Kidney (tissue), 14 donors: ENCODE results near the gene TMEM223. TPM values are rescaled to one million over a fixed set of nuclear protein-coding genes. Genes with fewer than 3 reads are reported as not detected.
A peak's percentile ranks its signal among the peaks of the same experiment; 100 is the strongest.

Experiments used
- DNase-seq, 5 donors: peaks; one replicate each; pipeline ENCODE4 v3.0.0-alpha.2; 2013 to 2020
- FAIRE-seq: peaks from 2 replicates; lab custom pipeline; 2012; peaks lifted over from hg19 to GRCh38; lab: Jason Lieb, UNC
- H3K27ac ChIP-seq, 2 donors: one replicate each; pipeline ENCODE4 v1.7.0; 2013; ENCODE audit warnings: low read depth in 2 of 2, low read length in 2 of 2, inconsistent platforms in 1 of 2
- H3K27me3 ChIP-seq: one replicate; pipeline ENCODE4 v1.7.1; 2013; ENCODE audit warnings: low read length, inconsistent platforms; ENCODE audit not compliant: control insufficient read depth, insufficient read depth
- H3K36me3 ChIP-seq, 3 donors: one replicate each; pipeline versions ENCODE4 v1.7.0 to v1.7.1; 2013; ENCODE audit warnings: low read length in 3 of 3, control low read depth in 1 of 3, inconsistent platforms in 1 of 3; ENCODE audit not compliant: insufficient read depth in 3 of 3, control insufficient read depth in 2 of 3
- H3K4me1 ChIP-seq, 3 donors: one replicate each; pipeline versions ENCODE4 v1.7.0 to v1.7.1; 2013; ENCODE audit warnings: low read length in 3 of 3, inconsistent platforms in 1 of 3, low read depth in 1 of 3; ENCODE audit not compliant: control insufficient read depth in 2 of 3, insufficient read depth in 2 of 3
- H3K4me3 ChIP-seq, 3 donors: one replicate each; pipeline versions ENCODE4 v1.7.0 to v1.8.1; 2013; ENCODE audit warnings: low read length in 3 of 3, control low read depth in 1 of 3, inconsistent platforms in 1 of 3
- H3K9ac ChIP-seq, 3 donors: one replicate each; pipeline versions ENCODE4 v1.7.0 to v1.7.1; 2013; ENCODE audit warnings: low read length in 3 of 3, control low read depth in 1 of 3, inconsistent platforms in 1 of 3
- H3K9me3 ChIP-seq, 3 donors: one replicate each; pipeline versions ENCODE4 v1.7.0 to v1.7.1; 2013; ENCODE audit warnings: low read length in 3 of 3, control low read depth in 1 of 3, inconsistent platforms in 1 of 3; ENCODE audit not compliant: control insufficient read depth in 2 of 3, insufficient read depth in 1 of 3
- intact Hi-C: fragments of 100-400 bp; cut with DNase I; formaldehyde crosslinking; loops from one replicate; pipeline ENCODE4 v1.11.1; 2022
- polyA plus RNA-seq: library from polyadenylated mRNA; stranded (reverse); fragments of 350-450 nt; fragmentation: Illumina TruSeq; extraction: RNeasy Lipid Tissue Mini Kit (QIAGEN cat#74804); gene quantifications from one replicate; pipeline ENCODE4 v1.2.3, GENCODE V29; 2014; ENCODE audit warnings: low read depth, low replicate concordance; ENCODE audit not compliant: insufficient read depth
- total RNA-seq: library from RNA; stranded (reverse); fragmentation: NEBNext Ultra II Directional; extraction: Animal tissue kit (Norgen Biotek cat#: 25700); gene quantifications from one replicate; pipeline ENCODE4 v1.2.1, GENCODE V29; 2021
- TF ChIP-seq, protein P1 (sequence below): IDR thresholded peaks from 3 replicates; pipeline ENCODE4 v1.5.1; 2012; ENCODE audit warnings: mild to moderate bottlenecking, moderate library complexity, borderline replicate concordance; ENCODE audit not compliant: insufficient read depth; ENCODE audit errors: extremely low read depth
- donor health status: control.
- donor health status: control.
- donor health status: control.
- donor health status: control.
- donor health status: control.
- donor health status: DM: yes; HTN: yes; CAD: no.
- donor health status: Normal renal cell carcinoma (clear cell type).

The TMEM223 gene
- total and polyA plus RNA-seq, 2 donors from 2014 or later, result 16.5 to 34.9 TPM

DNA sequence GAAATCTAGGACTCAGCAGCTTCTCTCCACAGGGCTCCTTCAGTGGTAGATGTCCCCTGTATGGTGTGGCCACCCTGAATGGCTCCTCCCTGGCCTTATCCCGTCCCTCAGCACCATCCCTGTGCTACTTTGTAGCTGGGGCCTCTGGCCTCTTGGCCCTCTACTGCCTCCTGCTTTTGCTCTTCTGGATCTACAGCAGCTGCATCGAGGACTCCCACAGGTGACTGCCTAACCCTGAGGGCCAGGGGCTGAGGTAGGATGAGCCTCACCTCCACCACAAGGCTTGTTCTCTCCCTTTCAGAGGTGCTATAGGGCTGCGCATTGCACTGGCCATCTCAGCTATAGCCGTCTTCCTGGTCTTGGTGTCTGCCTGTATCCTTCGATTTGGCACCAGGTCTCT, 2.8 kb downstream of the TMEM223 start:
- Histone ChIP-seq H3K9me3 (no peaks in the 10 kb centered on the region), H3K36me3 (peaks cover 0 to 18% (median 7%) of the 10 kb centered on the region in 3 donors), H3K4me1 (peaks cover 4 to 26% (median 24%) of the 10 kb centered on the region in 3 donors), H3K27ac (no peak overlapping the region), H3K27me3 (no peaks in the 10 kb centered on the region), H3K9ac (peak overlapping the region in 2 of 3 donors; percentile 9 to 46), H3K4me3 (no peak overlapping the region)
- FAIRE-seq (no peak), DNase-seq (peak in 1 of 5 donors; percentile 39)
- TF ChIP-seq, protein P1, sequence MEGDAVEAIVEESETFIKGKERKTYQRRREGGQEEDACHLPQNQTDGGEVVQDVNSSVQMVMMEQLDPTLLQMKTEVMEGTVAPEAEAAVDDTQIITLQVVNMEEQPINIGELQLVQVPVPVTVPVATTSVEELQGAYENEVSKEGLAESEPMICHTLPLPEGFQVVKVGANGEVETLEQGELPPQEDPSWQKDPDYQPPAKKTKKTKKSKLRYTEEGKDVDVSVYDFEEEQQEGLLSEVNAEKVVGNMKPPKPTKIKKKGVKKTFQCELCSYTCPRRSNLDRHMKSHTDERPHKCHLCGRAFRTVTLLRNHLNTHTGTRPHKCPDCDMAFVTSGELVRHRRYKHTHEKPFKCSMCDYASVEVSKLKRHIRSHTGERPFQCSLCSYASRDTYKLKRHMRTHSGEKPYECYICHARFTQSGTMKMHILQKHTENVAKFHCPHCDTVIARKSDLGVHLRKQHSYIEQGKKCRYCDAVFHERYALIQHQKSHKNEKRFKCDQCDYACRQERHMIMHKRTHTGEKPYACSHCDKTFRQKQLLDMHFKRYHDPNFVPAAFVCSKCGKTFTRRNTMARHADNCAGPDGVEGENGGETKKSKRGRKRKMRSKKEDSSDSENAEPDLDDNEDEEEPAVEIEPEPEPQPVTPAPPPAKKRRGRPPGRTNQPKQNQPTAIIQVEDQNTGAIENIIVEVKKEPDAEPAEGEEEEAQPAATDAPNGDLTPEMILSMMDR, result no peak
- intact Hi-C loops, result loop anchor here (10.0 kb wide), 1 partner anchor 76 kb away; no protein-coding TSS in a partner anchor

DNA sequence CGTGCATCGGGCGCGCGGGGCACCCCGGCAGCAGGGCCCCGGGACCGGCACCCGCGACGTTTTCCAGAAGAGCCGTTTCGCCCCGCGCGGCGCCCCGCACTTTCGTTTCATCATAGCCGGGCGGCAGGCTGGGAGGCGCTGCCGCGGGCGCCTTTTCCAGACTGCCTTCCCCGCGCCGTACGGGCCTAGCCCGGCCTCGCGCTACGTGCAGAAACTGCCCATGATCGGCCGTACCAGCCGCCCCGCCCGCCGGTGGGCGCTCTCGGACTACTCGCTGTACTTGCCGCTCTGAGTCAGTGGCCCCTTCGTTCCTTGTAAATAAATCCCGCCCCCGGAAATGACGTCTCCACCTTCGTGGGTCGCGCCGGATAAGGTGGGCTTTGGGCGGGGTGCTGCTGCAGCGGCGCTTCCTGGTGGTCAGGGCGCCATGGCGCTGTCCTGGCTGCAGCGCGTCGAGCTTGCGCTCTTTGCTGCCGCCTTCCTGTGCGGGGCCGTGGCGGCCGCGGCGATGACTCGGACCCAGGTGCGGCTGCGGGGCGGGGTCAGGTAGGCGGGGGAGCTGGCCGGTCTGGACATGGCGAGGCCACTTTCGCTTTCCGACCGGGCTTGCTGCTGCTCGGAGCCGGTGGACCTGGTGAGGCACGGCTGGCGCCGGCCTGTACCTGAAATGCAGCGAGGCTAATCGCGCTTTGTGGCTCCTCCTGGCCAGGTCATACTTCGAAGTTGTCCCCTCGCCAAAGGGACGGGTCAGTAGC, 4.6 kb downstream of the TMEM223 start, which contains the start of gene TMEM179B:
TMEM179B (plus strand) TSS at position 398 of the 755 bp plus-strand sequence; CDS start at position 428, 30 bp downstream.
- Histone ChIP-seq H3K4me1 (peaks cover 4 to 22% (median 19%) of the 10 kb centered on the region in 3 donors), H3K9me3 (no peaks in the 10 kb centered on the region), H3K27me3 (no peaks in the 10 kb centered on the region), H3K4me3 (peak within 1 kb of the TSS; percentile 94 to 100 (median 99)), H3K36me3 (peaks cover 0 to 13% (median 11%) of the 10 kb centered on the region in 3 donors), H3K27ac (peak within 1 kb of the TSS; percentile 92 to 93), H3K9ac (peak within 1 kb of the TSS; percentile 61 to 93 (median 89))
- FAIRE-seq (no peak), DNase-seq (peak; percentile 98 to 99 (median 99))
- intact Hi-C loops, result loop anchor here (10.0 kb wide), 1 partner anchor 78 kb away; no protein-coding TSS in a partner anchor
- TF ChIP-seq, protein P1, result peak; percentile 47

DNA sequence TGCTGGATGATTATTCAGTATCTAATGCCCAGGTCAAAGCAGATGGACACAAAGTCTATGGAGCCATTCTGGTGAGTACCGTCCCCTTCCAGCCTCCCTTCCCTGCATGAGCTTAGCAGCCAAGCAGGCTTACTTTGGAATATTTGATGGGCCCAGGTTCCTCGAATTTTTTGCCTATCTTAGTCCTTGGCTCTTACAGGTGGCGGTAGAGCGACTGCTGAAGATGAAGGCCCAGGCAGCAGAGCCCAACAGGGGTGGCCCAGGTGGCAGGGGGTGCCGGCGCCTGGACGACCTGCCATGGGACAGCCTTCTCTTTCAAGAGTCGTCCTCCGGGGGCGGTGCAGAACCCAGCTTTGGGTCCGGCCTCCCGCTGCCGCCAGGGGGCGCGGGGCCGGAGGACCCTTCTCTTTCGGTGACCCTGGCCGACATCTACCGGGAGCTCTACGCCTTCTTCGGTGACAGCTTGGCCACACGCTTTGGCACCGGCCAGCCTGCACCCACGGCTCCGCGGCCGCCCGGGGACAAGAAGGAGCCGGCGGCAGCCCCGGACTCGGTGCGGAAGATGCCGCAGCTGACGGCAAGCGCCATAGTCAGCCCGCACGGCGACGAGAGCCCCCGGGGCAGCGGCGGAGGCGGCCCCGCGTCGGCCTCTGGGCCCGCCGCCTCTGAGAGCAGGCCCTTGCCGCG, 5.3 kb downstream of the TMEM223 start:
- Histone ChIP-seq H3K4me3 (peak overlapping the region; percentile 54 to 100 (median 99)), H3K36me3 (peaks cover 0 to 15% (median 10%) of the 10 kb centered on the region in 3 donors), H3K9ac (peak overlapping the region in 2 of 3 donors; percentile 68 to 78), H3K4me1 (peaks cover 4 to 21% (median 17%) of the 10 kb centered on the region in 3 donors), H3K27me3 (no peaks in the 10 kb centered on the region), H3K27ac (peak overlapping the region; percentile 92 to 93), H3K9me3 (no peaks in the 10 kb centered on the region)
- intact Hi-C loops, result loop anchor here (10.0 kb wide), 1 partner anchor 78 kb away; no protein-coding TSS in a partner anchor
- DNase-seq (peak; percentile 92 to 97 (median 95)), FAIRE-seq (no peak)
- TF ChIP-seq, protein P1, result peak; percentile 97
